SK-N-SH (cell line): ENCODE data around the gene ANKRD33B. TPM values are rescaled to one million over a fixed set of nuclear protein-coding genes. Genes with fewer than 3 reads are reported as not detected.

Experiments used
- CTCF ChIA-PET: fragments of 300-600, 350-600 bp; formaldehyde crosslinking; extraction: SDS; loops from one replicate; lab custom pipeline; 2021; lab: Yijun Ruan, JAX
- POLR2A ChIA-PET: fragments of 350-600 bp; sonication (Branson Sonifier 250); formaldehyde crosslinking; extraction: SDS; loops from one replicate; lab custom pipeline; 2020; ENCODE audit warnings: antibody characterized with exemption, inconsistent platforms; lab: Yijun Ruan, JAX
- DNase-seq: peaks from one replicate; pipeline ENCODE4 v3.0.0; 2012
- H2AFZ ChIP-seq: fragments of 200-600 bp; sonication (generic); 2 replicates; pipeline ENCODE4 v1.8.1; 2016; ENCODE audit warnings: antibody characterized with exemption, mild to moderate bottlenecking, low read depth
- H3F3A ChIP-seq: fragments of 200-600 bp; sonication (generic); replicated peaks from 2 replicates; pipeline ENCODE3; 2016; ENCODE audit warnings: antibody characterized with exemption, mild to moderate bottlenecking; ENCODE audit not compliant: insufficient read depth
- H3K27ac ChIP-seq, 2 experiments: fragments of 200-500 bp in 1 of 2; fragments of 200-600 bp in 1 of 2; sonication (Bioruptor generic) in 1 of 2; sonication (generic), shearing (Covaris generic) in 1 of 2; 2 replicates each; pipeline versions ENCODE4 v1.5.1 to v1.6.1; 2014 to 2016; ENCODE audit warnings: low read depth in 2 of 2, inconsistent platforms in 1 of 2, low read length in 1 of 2, mild to moderate bottlenecking in 1 of 2, mixed read lengths in 1 of 2
- H3K27me3 ChIP-seq: fragments of 200-600 bp; sonication (generic), shearing (Covaris generic); 2 replicates; pipeline ENCODE4 v1.6.1; 2016; ENCODE audit warnings: mixed run types; ENCODE audit not compliant: insufficient read depth
- H3K36me3 ChIP-seq, 2 experiments: fragments of 200-500 bp in 1 of 2; fragments of 200-600 bp in 1 of 2; sonication (Bioruptor generic) in 1 of 2; sonication (generic) in 1 of 2; replicated peaks in 1 of 2; 2 replicates each; pipeline versions ENCODE3 to v1.5.1; 2014 to 2016; ENCODE audit warnings: low read length in 1 of 2, mild to moderate bottlenecking in 1 of 2; ENCODE audit not compliant: insufficient read depth in 2 of 2, control insufficient read depth in 1 of 2
- H3K4me1 ChIP-seq, 2 experiments: fragments of 200-500 bp in 1 of 2; fragments of 200-600 bp in 1 of 2; sonication (Bioruptor generic) in 1 of 2; sonication (generic), shearing (Covaris generic) in 1 of 2; 2 replicates each; pipeline versions ENCODE4 v1.5.1 to v1.6.1; 2014 to 2016; ENCODE audit warnings: low read depth in 1 of 2, low read length in 1 of 2, mixed run types in 1 of 2; ENCODE audit not compliant: insufficient read depth in 2 of 2, control insufficient read depth in 1 of 2
- H3K4me2 ChIP-seq: fragments of 200-600 bp; sonication (generic), shearing (Covaris generic); 2 replicates; pipeline ENCODE4 v1.6.1; 2017; ENCODE audit warnings: mixed run types
- H3K4me3 ChIP-seq, 2 experiments: fragments of 200-500 bp in 1 of 2; fragments of 200-600 bp in 1 of 2; sonication (Bioruptor generic) in 1 of 2; sonication (generic), shearing (Covaris generic) in 1 of 2; 2 replicates each; pipeline versions ENCODE4 v1.5.1 to v1.8.1; 2014 to 2016; ENCODE audit warnings: low read depth in 2 of 2, inconsistent platforms in 1 of 2, low read length in 1 of 2, mild to moderate bottlenecking in 1 of 2, mixed read lengths in 1 of 2, moderate library complexity in 1 of 2
- H3K79me2 ChIP-seq: fragments of 200-600 bp; sonication (generic); 2 replicates; pipeline ENCODE4 v1.8.1; 2017; ENCODE audit warnings: mild to moderate bottlenecking; ENCODE audit not compliant: insufficient read depth
- H3K9ac ChIP-seq: fragments of 200-600 bp; sonication (generic); 2 replicates; pipeline ENCODE4 v1.6.1; 2017; ENCODE audit warnings: mixed run types
- H3K9me2 ChIP-seq: fragments of 200-600 bp; sonication (generic); 2 replicates; pipeline ENCODE4 v1.6.1; 2017; ENCODE audit warnings: mixed run types
- H3K9me3 ChIP-seq: fragments of 200-600 bp; sonication (generic); 2 replicates; pipeline ENCODE4 v1.6.1; 2017; ENCODE audit warnings: mixed run types, mild to moderate bottlenecking, moderate library complexity
- H4K20me1 ChIP-seq: fragments of 200-600 bp; sonication (generic); 2 replicates; pipeline ENCODE4 v1.6.1; 2017; ENCODE audit warnings: mild to moderate bottlenecking, mixed run types; ENCODE audit not compliant: insufficient read depth
- CHD2 ChIP-seq: fragments of 150-350 bp; IDR thresholded peaks from 2 replicates; pipeline ENCODE4 v1.6.1; 2018; ENCODE audit warnings: low read length; ENCODE audit not compliant: partially characterized antibody
- CTCF ChIP-seq: fragments of 200-600 bp; sonication (generic); IDR thresholded peaks from 2 replicates; pipeline ENCODE4 v1.6.1; 2017; ENCODE audit warnings: antibody characterized with exemption, mild to moderate bottlenecking, moderate library complexity
- PBX3 ChIP-seq: IDR thresholded peaks from 2 replicates; pipeline ENCODE4; 2012
- RAD21 ChIP-seq: IDR thresholded peaks from 2 replicates; pipeline ENCODE4 v1.6.1; 2012; ENCODE audit warnings: mild to moderate bottlenecking, low read length
- TCF12 ChIP-seq: IDR thresholded peaks from 2 replicates; pipeline ENCODE4 v1.4.0; 2012
- WGBS: methylation state at CpG from one replicate; pipeline ENCODE4 v1.1.6; 2017; ENCODE audit warnings: low lambda C conversion rate; 5-methylcytosine and 5-hydroxymethylcytosine counted together
- polyA plus RNA-seq, 3 experiments: library from polyadenylated mRNA; depleted of rRNA; stranded (reverse); fragments of >200 nt; gene quantifications; 2 replicates each; pipeline ENCODE4 v1.2.3, GENCODE V29; 2012

The ANKRD33B gene
- polyA plus RNA-seq, 1 of the 3 experiments (the other 2 are of a cell fraction): 1.8 TPM

GRCh38 chr5:10689391-10690081 is 125.7 kb downstream of the ANKRD33B start:
- TF ChIP-seq CHD2: no peak
- TF ChIP-seq CTCF: peak; percentile 44; the same call in 1 of the 2 replicates
- peak; percentile 51 for TF ChIP-seq RAD21
- Histone ChIP-seq H3K4me1 (peaks cover 18 to 29% of the 10 kb centered on the region in 2 experiments), H3K36me3 (peaks cover 0 to 6% of the 10 kb centered on the region in 2 experiments), H3K27ac (peak overlapping the region; percentile 28 to 92; a peak in 3 of 4 replicates), H3K9me2 (no peaks in the 10 kb centered on the region), H3K79me2 (peaks cover 40% of the 10 kb centered on the region; the same call in 1 of the 2 replicates), H3K9ac (no peak overlapping the region), H3K4me2 (no peak overlapping the region), H3K4me3 (no peak overlapping the region), H3K9me3 (0 out of 2 replicates have a peak, but pooled peaks cover 4% of the 10 kb centered on the region), H2AFZ (no peak overlapping the region), H4K20me1 (no peaks in the 10 kb centered on the region; the same call in 1 of the 2 replicates), H3F3A (peaks cover 24% of the 10 kb centered on the region), H3K27me3 (no peaks in the 10 kb centered on the region)
- WGBS: 92% methylated on average over 7 of the region's 11 CpGs
- CTCF ChIA-PET: interaction anchor here (0.6 to 4.5 kb wide), 8 partner anchors 8 to 237 kb away, joined by 3 to 25 read pairs (median 3); no protein-coding TSS in a partner anchor
- POLR2A ChIA-PET: interaction anchor here (1.0 kb wide), 1 partner anchor 41 kb away, joined by 3 read pairs; no protein-coding TSS in a partner anchor
- DNase-seq: peak; percentile 60

- no peak overlapping the region for H3K4me3 ChIP-seq
- H3K79me2 ChIP-seq: peaks cover 43% of the 10 kb centered on the region; the same call in 1 of the 2 replicates
- POLR2A ChIA-PET: no interaction called here
- H3K36me3 ChIP-seq: peaks cover 0 to 6% of the 10 kb centered on the region in 2 experiments
- 0 out of 2 replicates have a peak, but pooled peaks cover 4% of the 10 kb centered on the region for H3K9me3 ChIP-seq
- peaks cover 29 to 33% of the 10 kb centered on the region in 2 experiments for H3K4me1 ChIP-seq
- H3K27me3 ChIP-seq: no peaks in the 10 kb centered on the region
- no peak for DNase-seq
- H3K27ac ChIP-seq: peak overlapping the region; percentile 88 to 92; a peak in 3 of 4 replicates
- peak overlapping the region; percentile 66; the same call in 1 of the 2 replicates for H3K9ac ChIP-seq
- peaks cover 24% of the 10 kb centered on the region for H3F3A ChIP-seq
- no peaks in the 10 kb centered on the region; the same call in 1 of the 2 replicates for H4K20me1 ChIP-seq
- no peaks in the 10 kb centered on the region for H3K9me2 ChIP-seq
- 89% methylated on average over 14 of the region's 14 CpGs for WGBS
- CTCF ChIA-PET: interaction anchor here (0.8 to 4.5 kb wide), 7 partner anchors 10 to 238 kb away, joined by 3 to 25 read pairs (median 4); no protein-coding TSS in a partner anchor
- H2AFZ ChIP-seq: no peak overlapping the region
- H3K4me2 ChIP-seq: peak overlapping the region; percentile 69; the same call in 1 of the 2 replicates
- TF ChIP-seq TCF12 (peak; percentile 48), PBX3 (peak; percentile 31; the same call in 1 of the 2 replicates), CHD2 (no peak)
Measured at GRCh38 chr5:10690460-10691440, 126.9 kb downstream of the ANKRD33B start.
